Effector memory CD8-positive, alpha-beta T cell (primary cell): ENCODE measurements around the gene GIPC3.

Experiments used
- ATAC-seq: fragments of 150-1000 bp; cut with Tn5 transposase; replicated peaks from 2 replicates; pipeline ENCODE4 v1.10.0; 2021; ENCODE audit warnings: mild to moderate bottlenecking, moderate library complexity
- DNase-seq, 3 experiments: peaks; one replicate each; pipeline ENCODE4 v3.0.0; 2021
- H3K27ac Mint-ChIP-seq, 2 donors: one replicate each; pipeline ENCODE4 v1.8.0; 2022; ENCODE audit warnings: mild to moderate bottlenecking in 2 of 2, mixed read lengths in 2 of 2, moderate library complexity in 2 of 2
- H3K27me3 Mint-ChIP-seq, 2 donors: one replicate each; pipeline ENCODE4 v1.8.0; 2022; ENCODE audit warnings: mixed read lengths in 2 of 2
- H3K36me3 Mint-ChIP-seq: one replicate; pipeline ENCODE4 v1.8.0; 2022; ENCODE audit warnings: mild to moderate bottlenecking, moderate library complexity, mixed read lengths; ENCODE audit not compliant: insufficient read depth
- H3K4me1 Mint-ChIP-seq, 2 donors: one replicate each; pipeline ENCODE4 v1.8.0; 2022; ENCODE audit warnings: low read depth in 2 of 2, mixed read lengths in 2 of 2
- H3K4me3 Mint-ChIP-seq, 2 donors: one replicate each; pipeline ENCODE4 v1.8.0; 2022; ENCODE audit warnings: mild to moderate bottlenecking in 2 of 2, mixed read lengths in 2 of 2, moderate library complexity in 2 of 2
- H3K9me3 Mint-ChIP-seq, 2 donors: one replicate each; pipeline ENCODE4 v1.8.0; 2022; ENCODE audit warnings: mixed read lengths in 2 of 2
- total RNA-seq, 9 experiments: gene quantifications; one replicate each; lab custom pipeline; 2026; lab: John Stamatoyannopoulos, UW

GIPC3 gene
- 0.26 to 1.7 (median 0.66) reads per million in 9 experiments for total RNA-seq

- no peaks in the 10 kb centered on the region for H3K9me3 Mint-ChIP-seq
- no peak within 1 kb of the TSS for H3K27ac Mint-ChIP-seq
- no peaks in the 10 kb centered on the region for H3K36me3 Mint-ChIP-seq
- DNase-seq (no peak), ATAC-seq (no peak)
- no peaks in the 10 kb centered on the region for H3K27me3 Mint-ChIP-seq
- H3K4me1 Mint-ChIP-seq, result peaks cover 0 to 4% of the 10 kb centered on the region in 2 donors
- peak within 1 kb of the TSS in 1 of 2 donors; percentile 53 for H3K4me3 Mint-ChIP-seq
Observed at GRCh38 chr19:3585301-3586126, at the start of gene GIPC3. Gene GIPC3 (plus strand): TSS chr19:3585478. CDS start chr19:3585598, 120 bp downstream.

- peaks cover 3 to 5% of the 10 kb centered on the region in 2 donors for H3K4me1 Mint-ChIP-seq
Observed at GRCh38 chr19:3535563-3535965, 49.7 kb upstream of the GIPC3 start.

GRCh38 chr19:3535981-3536380 lies 49.3 kb upstream of the GIPC3 start:
- ATAC-seq (no peak), DNase-seq (no peak)
- Mint-ChIP-seq H3K4me1 (peaks cover 3 to 5% of the 10 kb centered on the region in 2 donors), H3K27ac (no peak overlapping the region), H3K9me3 (no peaks in the 10 kb centered on the region), H3K4me3 (no peak overlapping the region), H3K27me3 (no peaks in the 10 kb centered on the region), H3K36me3 (peaks cover 67% of the 10 kb centered on the region)

More at GRCh38 chr19:3535563-3535965, 49.7 kb upstream of the GIPC3 start:
- Mint-ChIP-seq H3K36me3 (peaks cover 67% of the 10 kb centered on the region), H3K4me3 (no peak overlapping the region), H3K27ac (peak overlapping the region; percentile 56 to 76), H3K9me3 (no peaks in the 10 kb centered on the region), H3K27me3 (no peaks in the 10 kb centered on the region)
- ATAC-seq (no peak), DNase-seq (no peak)

GRCh38 chr19:3536429-3537100 lies 48.7 kb upstream of the GIPC3 start:
- no peak for DNase-seq
- peaks cover 3 to 5% of the 10 kb centered on the region in 2 donors for H3K4me1 Mint-ChIP-seq
- no peak overlapping the region for H3K27ac Mint-ChIP-seq
- no peaks in the 10 kb centered on the region for H3K9me3 Mint-ChIP-seq
- H3K4me3 Mint-ChIP-seq, result no peak overlapping the region
- no peak for ATAC-seq
- H3K36me3 Mint-ChIP-seq, result peaks cover 63% of the 10 kb centered on the region
- H3K27me3 Mint-ChIP-seq, result no peaks in the 10 kb centered on the region

- DNase-seq (no peak), ATAC-seq (no peak)
- Mint-ChIP-seq H3K4me1 (peaks cover 3 to 5% of the 10 kb centered on the region in 2 donors), H3K4me3 (no peak overlapping the region), H3K27ac (peak overlapping the region in 1 of 2 donors; percentile 82), H3K36me3 (peaks cover 60% of the 10 kb centered on the region), H3K27me3 (no peaks in the 10 kb centered on the region), H3K9me3 (no peaks in the 10 kb centered on the region)
Observed at GRCh38 chr19:3537101-3537437, 48.2 kb upstream of the GIPC3 start.

- Mint-ChIP-seq H3K27ac (peak overlapping the region in 1 of 2 donors; percentile 82), H3K27me3 (no peaks in the 10 kb centered on the region), H3K4me3 (no peak overlapping the region), H3K4me1 (peaks cover 3 to 5% of the 10 kb centered on the region in 2 donors), H3K36me3 (peaks cover 58% of the 10 kb centered on the region), H3K9me3 (no peaks in the 10 kb centered on the region)
- DNase-seq, result no peak
- no peak for ATAC-seq
Observed at GRCh38 chr19:3537438-3538240, 47.6 kb upstream of the GIPC3 start.

- Mint-ChIP-seq H3K9me3 (no peaks in the 10 kb centered on the region), H3K36me3 (peaks cover 51% of the 10 kb centered on the region), H3K27ac (peak overlapping the region in 1 of 2 donors; percentile 82), H3K4me1 (peaks cover 3 to 5% of the 10 kb centered on the region in 2 donors), H3K4me3 (no peak overlapping the region), H3K27me3 (no peaks in the 10 kb centered on the region)
- no peak for ATAC-seq
- no peak for DNase-seq
Observed at GRCh38 chr19:3538258-3538929, 46.9 kb upstream of the GIPC3 start.

GRCh38 chr19:3538965-3539755 lies 46.1 kb upstream of the GIPC3 start, which contains the start of gene TEKTIP1:
Gene TEKTIP1 (plus strand): TSS chr19:3539174. CDS start chr19:3539178, 4 bp downstream.
- Mint-ChIP-seq H3K36me3 (peaks cover 44% of the 10 kb centered on the region), H3K4me1 (peaks cover 3 to 5% of the 10 kb centered on the region in 2 donors)
- ATAC-seq, result no peak

GRCh38 chr19:3539756-3540118 lies 45.5 kb upstream of the GIPC3 start:
- Mint-ChIP-seq H3K27me3 (no peaks in the 10 kb centered on the region), H3K27ac (peak overlapping the region in 1 of 2 donors; percentile 35), H3K4me1 (peaks cover 3 to 5% of the 10 kb centered on the region in 2 donors), H3K36me3 (peaks cover 38% of the 10 kb centered on the region), H3K4me3 (no peak overlapping the region), H3K9me3 (no peaks in the 10 kb centered on the region)
- no peak for DNase-seq
- no peak for ATAC-seq

More at GRCh38 chr19:3538965-3539755, 46.1 kb upstream of the GIPC3 start, which contains the start of gene TEKTIP1:
- Mint-ChIP-seq H3K27me3 (no peaks in the 10 kb centered on the region), H3K27ac (peak within 1 kb of the TSS in 1 of 2 donors; percentile 82), H3K4me3 (no peak within 1 kb of the TSS), H3K9me3 (no peaks in the 10 kb centered on the region)
- no peak for DNase-seq

- no peaks in the 10 kb centered on the region for H3K27me3 Mint-ChIP-seq
- no peak for ATAC-seq
- H3K36me3 Mint-ChIP-seq, result peaks cover 29% of the 10 kb centered on the region
- peaks cover 8% of the 10 kb centered on the region in 2 donors for H3K4me1 Mint-ChIP-seq
- no peaks in the 10 kb centered on the region for H3K9me3 Mint-ChIP-seq
- no peak overlapping the region for H3K4me3 Mint-ChIP-seq
- DNase-seq, result no peak
- H3K27ac Mint-ChIP-seq, result peak overlapping the region in 1 of 2 donors; percentile 32
Observed at GRCh38 chr19:3543150-3544057, 41.9 kb upstream of the GIPC3 start.

- DNase-seq (no peak), ATAC-seq (no peak)
- Mint-ChIP-seq H3K27me3 (no peaks in the 10 kb centered on the region), H3K4me3 (no peak overlapping the region), H3K36me3 (peaks cover 23% of the 10 kb centered on the region), H3K27ac (peak overlapping the region in 1 of 2 donors; percentile 32), H3K4me1 (peaks cover 8% of the 10 kb centered on the region in 2 donors), H3K9me3 (no peaks in the 10 kb centered on the region)
Observed at GRCh38 chr19:3544058-3544376, 41.3 kb upstream of the GIPC3 start.
